HK-2 (cell line): ENCODE data around the gene PALLD.

Experiments
- DNase-seq: peaks from one replicate; pipeline ENCODE4 v3.0.0-alpha.2; 2018; ENCODE audit not compliant: unreplicated experiment

The PALLD gene

DNA sequence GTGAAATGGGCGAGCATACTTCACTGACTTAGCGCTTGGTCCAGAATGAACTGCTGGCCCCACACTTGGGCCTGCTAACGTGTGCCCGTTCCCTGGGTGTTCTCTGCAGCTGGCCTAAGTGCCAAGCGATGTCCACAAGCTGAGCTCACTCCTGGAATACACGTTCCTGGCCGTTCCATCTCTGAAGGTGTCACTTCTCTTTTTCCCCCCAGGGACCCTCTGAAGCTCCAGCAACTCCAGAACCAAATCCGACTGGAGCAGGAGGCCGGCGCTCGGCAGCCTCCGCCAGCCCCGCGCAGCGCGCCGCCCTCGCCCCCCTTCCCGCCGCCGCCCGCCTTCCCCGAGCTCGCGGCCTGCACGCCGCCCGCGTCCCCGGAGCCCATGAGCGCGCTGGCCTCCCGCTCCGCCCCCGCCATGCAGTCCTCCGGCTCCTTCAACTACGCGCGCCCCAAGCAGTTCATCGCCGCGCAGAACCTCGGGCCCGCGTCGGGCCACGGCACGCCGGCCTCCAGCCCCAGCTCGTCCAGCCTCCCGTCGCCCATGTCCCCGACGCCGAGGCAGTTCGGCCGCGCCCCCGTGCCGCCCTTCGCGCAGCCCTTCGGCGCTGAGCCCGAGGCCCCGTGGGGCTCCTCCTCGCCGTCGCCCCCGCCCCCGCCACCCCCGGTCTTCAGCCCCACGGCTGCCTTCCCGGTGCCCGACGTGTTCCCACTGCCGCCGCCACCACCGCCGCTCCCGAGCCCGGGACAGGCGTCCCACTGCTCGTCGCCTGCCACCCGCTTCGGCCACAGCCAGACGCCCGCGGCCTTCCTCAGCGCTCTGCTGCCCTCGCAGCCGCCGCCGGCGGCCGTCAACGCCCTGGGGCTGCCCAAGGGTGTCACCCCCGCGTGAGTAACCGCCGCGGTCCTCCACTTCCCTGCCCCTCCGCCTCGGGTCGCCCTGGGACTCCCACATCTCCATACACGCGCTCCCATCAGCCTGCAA is 380.9 kb downstream of the PALLD start:
- DNase-seq, result no peak

- no peak for DNase-seq
Measured at GRCh38 chr4:168878623-168879022, 381.8 kb downstream of the PALLD start.

GRCh38 chr4:168879188-168879587 is 382.3 kb downstream of the PALLD start:
- DNase-seq, result no peak

GRCh38 chr4:168880072-168880675 is 383.3 kb downstream of the PALLD start:
- no peak for DNase-seq

GRCh38 chr4:168880811-168881595 is 384.2 kb downstream of the PALLD start:
- no peak for DNase-seq

DNA sequence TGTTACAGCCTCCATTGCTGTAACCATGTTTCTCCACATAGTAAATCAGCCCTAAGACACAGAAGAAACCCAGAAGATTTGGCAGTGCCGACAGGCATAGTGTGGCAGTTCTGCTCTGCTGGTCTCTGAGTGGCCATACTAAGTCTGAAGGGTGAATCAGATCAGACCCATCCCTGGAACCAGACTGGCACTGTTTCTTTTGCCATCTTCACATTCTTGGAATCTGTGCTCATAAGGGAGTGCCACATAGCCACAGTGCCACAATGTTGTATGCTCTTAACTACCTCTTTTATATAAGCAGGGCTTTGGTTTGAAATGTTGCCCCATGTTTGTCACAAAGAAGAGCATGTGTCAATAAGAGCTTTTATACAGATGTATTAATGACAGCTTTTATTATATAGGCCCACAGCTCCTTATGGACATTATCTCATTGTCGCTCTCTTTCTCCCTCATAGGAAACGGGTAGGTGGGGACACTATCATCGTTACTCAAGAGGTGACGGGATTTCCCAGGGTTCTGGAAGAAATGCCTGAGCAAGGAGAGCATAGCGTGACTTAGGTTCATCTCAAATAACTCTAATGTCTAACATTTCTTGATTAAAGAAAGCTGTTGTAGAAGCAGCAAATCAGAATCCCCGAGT is 385.0 kb downstream of the PALLD start:
- no peak for DNase-seq

- DNase-seq, result no peak
Measured at GRCh38 chr4:168882650-168883233, 385.9 kb downstream of the PALLD start.

GRCh38 chr4:168883513-168883912 is 386.7 kb downstream of the PALLD start:
- DNase-seq, result no peak

- no peak for DNase-seq
Measured at GRCh38 chr4:168884251-168885124, 387.6 kb downstream of the PALLD start.

DNA sequence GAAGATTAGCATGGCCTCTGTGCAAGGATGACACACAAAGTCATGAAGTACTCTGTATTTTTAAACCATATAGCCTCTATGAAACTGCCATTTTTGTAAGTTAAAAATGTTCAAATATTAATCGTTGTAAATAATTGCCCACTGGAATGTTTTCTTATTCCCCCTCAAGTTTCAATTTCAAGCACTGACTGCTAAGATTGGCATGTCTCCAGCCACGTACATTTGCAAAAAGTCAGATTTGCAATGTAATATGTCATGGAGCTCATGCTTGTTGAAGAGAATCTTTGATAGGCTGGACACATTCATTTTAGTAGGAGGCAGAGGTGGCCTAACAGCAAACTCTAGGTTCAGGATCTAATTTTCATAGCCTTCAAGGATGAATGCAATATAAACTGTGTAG is 388.5 kb downstream of the PALLD start:
- no peak for DNase-seq

DNA sequence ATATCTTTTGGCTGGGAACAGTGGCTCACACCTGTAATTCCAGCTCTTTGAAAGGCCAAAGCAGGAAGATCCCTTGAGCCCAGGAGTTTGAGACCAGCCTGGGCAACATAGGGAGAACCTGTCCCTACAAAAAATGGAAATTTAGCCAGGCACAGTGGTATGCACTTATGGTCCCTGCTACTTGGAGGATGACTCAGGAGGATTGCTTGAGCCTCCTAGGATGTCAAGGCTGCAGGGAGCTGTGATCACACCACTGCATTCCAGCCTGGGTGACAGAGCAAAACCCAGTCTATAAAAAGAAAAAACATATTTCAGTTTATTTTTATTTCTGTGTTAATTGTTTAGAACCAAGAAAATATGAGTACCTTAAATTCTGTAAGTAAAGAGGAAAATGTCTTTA is 389.5 kb downstream of the PALLD start:
- DNase-seq, result peak; percentile 24

GRCh38 chr4:168887809-168888208 is 391.0 kb downstream of the PALLD start:
- no peak for DNase-seq

GRCh38 chr4:168888715-168889215 is 391.9 kb downstream of the PALLD start:
- no peak for DNase-seq

DNA sequence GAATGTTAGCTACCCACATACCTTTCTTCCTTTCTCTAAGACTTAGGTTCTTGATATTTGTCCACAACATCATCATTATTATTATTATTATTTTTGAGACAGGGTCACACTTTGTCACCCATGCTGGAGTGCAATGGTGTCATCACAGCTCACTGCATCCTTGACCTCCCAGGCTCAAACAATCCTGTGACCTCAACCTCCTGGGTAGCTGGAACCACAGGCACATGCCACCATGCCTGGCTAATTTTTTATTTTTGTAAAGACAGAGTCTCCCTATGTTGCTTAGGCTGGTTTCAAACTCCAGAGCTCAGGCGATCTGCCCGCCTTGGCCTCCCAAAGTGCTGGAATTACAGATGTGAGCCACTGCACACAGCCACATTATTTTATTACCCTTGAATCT is 394.2 kb downstream of the PALLD start:
- no peak for DNase-seq

GRCh38 chr4:168891688-168892087 is 394.8 kb downstream of the PALLD start:
- DNase-seq, result no peak

GRCh38 chr4:168892475-168892874 is 395.6 kb downstream of the PALLD start:
- DNase-seq, result no peak

- DNase-seq, result no peak
Measured at GRCh38 chr4:168893205-168893604, 396.4 kb downstream of the PALLD start.

GRCh38 chr4:168893807-168894206 is 397.0 kb downstream of the PALLD start:
- no peak for DNase-seq

DNA sequence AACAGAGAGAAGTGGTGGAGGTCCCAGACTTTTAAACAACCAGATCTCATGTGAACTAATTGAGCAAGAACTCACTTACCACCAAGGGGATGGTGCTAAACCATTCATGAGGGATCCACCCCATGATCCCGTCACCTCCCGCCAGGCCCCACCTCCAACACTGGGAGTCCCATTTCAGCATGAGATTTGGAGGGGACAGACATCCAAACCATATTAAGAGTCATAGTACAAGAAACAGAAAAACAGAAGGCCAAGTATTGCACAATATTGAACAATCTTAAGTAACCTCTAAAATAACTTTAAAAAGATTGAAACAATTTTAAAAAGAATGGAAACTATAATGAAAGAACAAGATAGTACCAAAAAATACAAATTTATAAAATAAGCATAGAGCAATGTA is 403.2 kb downstream of the PALLD start:
- DNase-seq, result no peak

- no peak for DNase-seq
Measured at GRCh38 chr4:168907119-168907698, 410.4 kb downstream of the PALLD start.
